ENCODE measurements around the gene OVCH1.
"Not testable (repeated sequence)": the region's sequence is repeated elsewhere in the genome, so short reads cannot be mapped to it uniquely, and the experiment has no call there.

The OVCH1 gene

DNA sequence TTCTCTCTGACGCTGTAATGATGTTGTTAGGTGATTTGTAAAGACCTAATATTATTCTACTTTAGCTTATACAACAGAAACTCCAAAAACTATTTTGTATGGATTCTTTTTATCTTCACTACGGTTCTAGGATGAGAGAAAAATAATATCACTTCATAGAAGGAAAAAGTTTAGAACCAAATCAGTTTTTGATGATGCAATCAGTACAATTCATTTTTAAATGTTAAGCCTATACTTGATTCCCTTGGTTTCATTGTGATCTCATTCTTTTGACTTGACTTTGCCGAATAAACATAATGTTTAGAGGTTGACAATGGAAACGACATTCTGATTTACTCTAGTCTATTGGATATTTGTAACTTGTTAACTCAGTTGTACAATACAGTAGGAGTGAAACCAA is 91.9 kb downstream of the OVCH1 start:
- no peak for DNase-seq (ENCODE audit: low spot score)

DNA sequence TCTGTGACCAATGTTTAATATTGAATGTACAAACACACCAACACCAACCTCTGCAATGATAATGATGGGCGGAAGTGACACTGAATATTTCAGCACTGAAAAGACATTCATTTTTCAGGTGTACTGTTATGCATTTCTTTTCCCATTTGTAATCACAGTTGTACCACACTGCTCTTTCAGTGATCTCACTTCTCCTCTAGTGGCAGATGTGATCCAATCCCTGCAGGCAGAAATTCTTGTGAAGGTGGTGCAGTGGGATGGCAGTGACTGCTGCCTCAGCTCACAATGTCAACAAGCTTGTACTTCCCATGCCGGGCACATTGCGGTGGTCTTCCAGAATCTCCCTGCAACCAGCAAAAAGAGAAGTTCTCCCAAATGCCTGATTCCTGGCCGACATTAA is 93.5 kb downstream of the OVCH1 start:
- DNase-seq (ENCODE audit: low spot score): no peak

DNA sequence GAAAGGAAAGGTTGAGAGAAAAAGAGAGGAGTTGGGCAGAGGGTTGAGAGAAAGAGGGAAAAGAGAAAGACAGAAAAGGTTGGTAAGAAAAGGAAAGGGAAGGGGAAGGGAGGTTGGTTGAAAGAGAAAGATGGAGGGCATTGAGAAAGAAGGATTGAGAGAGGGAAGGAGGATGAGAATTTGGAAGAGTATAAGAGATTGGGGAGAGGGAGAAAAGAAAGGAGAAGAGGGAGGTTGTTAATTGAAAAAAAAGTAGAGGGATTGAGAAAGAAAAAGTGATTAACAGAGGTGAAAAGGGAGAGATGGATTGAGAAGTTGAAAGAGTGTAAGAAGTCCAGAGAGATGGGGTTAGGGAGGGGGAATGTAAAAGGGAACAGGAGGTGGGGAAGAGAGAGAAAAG is 95.0 kb downstream of the OVCH1 start:
- DNase-seq (ENCODE audit: low spot score): no peak

DNA sequence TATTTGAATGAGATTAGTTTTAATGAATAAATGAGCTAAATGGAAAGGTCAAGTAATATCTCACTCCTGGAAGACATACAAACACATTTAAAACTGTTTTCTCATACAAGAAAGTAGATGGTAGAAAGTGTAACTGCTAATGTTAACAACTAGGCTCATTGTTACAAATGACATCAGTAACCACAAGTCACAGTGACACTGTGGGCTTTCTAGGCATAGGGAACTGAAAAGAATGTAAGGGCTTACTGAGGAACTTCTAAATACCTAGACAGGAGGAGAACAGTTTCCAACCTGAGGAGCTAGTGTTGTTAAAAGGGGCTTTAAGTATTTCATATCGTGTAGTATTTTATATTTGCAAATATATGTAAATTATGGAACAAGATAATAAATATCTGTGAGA is 99.0 kb downstream of the OVCH1 start:
- DNase-seq (ENCODE audit: low spot score): no peak

DNA sequence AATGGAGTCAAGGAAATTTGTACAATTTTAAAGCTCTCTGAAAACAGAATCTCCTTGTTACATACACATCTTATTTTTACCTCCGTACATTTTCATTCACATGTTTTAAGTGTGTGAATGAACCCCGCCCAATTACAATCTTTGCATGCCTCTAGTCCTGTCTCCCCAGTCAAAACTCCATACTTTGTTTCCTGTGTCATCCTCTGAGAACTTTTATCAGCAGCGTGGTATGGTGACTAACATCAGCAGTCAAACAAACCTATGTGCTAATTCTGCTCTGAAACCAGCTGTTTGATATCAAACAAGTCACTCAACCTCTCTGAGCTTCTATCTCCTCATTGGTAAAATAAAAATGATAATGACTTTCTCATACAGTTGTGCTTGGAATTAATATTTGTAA is 100.7 kb downstream of the OVCH1 start:
- DNase-seq (ENCODE audit: low spot score): no peak

DNA sequence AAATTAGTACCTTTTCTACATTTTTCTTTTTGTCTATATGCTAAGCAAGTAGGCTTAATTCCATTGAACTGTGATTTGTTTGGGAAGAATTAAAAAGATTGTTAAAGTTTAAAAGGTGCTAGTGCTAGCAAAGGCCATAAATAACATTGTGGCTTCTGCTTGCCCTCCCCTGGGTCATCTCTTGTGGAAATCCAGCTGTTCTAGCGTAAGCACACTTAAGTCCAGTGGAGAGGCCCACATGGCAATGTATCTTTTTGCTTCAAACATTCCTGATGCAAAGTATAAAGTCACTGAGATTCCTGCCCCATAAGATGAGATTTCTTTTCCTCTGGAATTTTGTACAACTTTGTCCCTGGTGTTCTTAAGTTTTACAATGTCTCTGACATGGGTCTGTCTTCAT is 102.1 kb downstream of the OVCH1 start:
- DNase-seq (ENCODE audit: low spot score): no peak

DNA sequence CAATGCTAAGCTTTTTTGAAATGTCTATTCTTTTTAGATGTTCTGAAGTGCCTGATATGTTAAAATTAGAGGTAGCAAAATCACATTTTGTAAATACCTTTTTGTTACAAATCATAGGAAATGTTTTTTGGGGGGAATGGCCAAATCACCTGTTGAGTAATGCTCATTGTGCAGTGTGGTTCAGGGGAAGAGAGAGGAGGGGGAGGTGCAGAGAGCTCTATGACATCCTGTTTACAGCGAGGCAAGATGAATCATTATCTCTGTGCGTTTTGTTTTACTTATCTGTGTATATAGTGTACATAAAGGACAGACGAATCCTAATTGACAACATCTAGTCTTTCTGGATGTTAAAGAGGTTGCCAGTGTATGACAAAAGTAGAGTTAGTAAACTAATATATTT is 107.1 kb downstream of the OVCH1 start:
- not testable (repeated sequence) for DNase-seq (ENCODE audit: low spot score)

DNA sequence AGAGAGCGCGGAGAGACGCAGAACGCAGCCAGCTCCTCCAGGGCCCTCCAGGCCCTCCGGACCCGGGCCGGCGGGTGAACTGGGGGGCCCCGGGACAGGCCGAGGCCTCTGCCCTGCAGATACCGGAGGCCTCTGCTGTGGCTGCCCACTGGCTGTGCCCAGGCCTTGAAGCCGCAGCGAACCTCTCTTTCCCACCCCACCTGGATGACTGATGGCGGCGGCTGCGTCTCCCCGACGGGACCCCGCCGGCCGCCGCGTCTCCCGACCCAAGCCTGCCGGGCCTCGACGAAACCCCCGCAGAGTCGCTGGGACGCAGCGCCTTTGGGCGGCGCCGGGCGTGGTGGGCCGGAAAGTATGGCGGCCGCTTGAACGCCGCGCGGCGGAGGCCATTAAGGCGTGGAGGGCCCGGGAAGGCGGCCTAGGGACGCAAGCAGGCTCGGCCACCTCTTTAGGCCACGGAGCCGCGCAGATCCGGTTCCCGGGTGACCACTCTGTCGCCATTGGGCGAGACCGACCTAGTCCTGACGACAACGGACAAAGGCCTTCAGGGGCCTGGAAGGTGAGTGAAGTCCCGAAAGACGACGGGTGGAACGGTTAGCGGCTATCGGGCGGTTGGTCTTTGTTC is 108.1 kb downstream of the OVCH1 start:
- DNase-seq (ENCODE audit: low spot score): no peak

DNA sequence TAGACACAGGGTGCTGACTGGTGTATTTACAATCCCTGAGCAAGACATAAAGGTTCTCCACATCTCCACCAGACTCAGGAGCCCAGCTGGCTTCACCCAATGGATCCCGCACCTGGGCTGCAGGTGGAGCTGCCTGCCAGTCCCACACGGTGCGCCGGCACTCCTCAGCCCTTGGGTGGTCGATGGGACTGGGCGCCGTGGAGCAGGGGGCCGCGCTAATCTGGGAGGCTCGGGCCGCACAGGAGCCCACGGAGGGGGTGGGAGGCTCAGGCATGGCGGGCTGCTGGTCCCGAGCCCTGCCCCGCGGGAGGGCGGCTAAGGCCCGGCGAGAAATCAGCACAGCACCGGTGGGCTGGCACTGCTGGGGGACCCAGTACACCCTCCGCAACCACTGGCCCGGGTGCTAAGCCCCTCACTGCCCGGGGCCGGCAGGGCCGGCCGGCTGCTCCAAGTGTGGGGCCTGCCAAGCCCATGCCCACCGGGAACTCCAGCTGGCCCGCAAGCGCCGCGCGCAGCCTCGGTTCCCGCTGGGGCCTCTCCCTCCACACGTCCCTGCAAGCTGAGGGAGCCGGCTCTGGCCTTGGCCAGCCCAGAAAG is 111.3 kb downstream of the OVCH1 start:
- not testable (repeated sequence) for DNase-seq (ENCODE audit: low spot score)

DNA sequence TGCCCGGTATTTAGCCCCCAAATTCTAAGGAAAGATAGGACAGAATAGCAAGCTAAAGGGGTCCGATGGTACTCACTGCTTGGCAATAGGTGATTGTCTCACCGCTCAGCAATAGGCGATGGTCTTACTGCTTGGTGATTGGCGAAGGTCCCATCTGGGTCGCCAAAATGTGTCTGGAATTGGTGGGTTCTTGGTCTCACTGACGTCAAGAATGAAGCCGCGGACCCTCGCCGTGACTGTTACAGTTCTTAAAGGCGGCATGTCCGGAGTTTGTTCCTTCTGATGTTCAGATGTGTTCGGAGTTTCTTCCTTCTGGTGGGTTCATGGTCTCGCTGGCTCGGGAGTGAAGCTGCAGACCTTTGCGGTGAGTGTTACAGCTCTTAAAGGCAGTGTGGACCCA is 112.3 kb downstream of the OVCH1 start:
- not testable (repeated sequence) for DNase-seq (ENCODE audit: low spot score)

DNA sequence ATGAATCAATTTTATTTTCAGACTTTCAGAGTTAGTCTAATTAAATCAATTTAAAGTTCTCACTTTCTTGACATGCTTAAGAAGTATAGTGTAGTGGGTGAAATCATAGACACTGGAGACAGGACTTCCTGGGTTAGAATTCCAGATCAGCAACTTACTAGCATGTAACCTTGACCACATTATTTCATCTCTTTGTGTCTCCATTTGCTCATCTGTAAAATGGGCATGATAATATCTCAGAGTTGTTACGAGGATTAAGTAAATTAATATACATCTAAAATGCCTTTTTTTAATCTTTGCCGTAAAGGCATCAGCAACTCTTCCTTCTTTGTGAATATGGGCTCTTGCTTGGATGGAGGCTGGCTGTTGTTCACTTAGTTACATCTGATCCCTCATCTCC is 115.2 kb downstream of the OVCH1 start:
- DNase-seq (ENCODE audit: low spot score): no peak

DNA sequence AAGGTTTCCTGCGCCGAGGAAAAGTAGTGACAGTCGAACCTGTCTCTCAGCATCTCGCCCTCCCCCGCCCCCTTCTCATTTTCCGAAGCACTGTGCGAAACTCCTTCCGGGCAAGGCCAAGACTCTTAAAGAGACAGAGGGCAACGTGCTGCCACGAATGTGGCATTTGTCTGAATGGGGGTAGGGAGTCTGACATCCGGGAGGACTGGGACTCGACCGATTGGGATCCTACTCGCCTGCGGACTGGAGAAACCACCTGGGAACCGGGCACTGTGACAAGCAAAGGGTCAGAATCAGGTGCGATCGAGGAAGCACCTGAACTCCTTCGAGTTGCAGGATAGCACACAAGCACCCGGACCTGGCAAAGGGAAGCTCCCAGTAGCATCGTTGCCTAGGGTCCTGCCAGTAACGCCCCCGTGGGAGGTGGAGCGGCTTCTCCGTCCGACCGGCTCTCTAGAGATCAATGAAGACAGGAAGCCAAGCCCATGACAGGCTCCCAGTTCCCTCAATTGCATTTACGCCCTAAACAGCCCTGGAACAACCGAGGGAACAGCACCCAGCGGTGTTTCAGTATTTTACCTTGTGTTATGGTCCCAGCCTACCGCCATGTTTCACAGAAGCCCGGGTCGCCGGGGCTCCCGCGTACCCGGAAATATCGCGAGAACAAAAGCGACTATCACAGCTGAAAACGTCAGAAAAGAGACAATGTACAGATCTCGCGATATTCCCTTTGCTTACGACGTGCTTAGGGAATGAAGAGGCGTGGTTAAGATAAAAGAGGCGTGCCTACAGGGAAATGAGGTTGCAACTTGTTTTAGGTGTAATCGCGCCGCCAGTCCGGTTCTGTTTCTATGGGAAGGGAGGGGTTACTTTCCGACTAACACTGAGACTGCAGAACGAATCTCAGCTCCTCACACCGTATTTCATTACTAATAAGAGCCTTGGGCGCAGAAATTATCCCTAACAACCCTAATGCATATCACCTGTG is 116.7 kb downstream of the OVCH1 start, which contains the start of gene ERGIC2:
Gene ERGIC2, minus strand, starts transcription at position 637 of the 988 bp plus-strand sequence. CDS start 9,539 bp downstream, outside the sequence.
- peak; percentile 88 for DNase-seq (ENCODE audit: low spot score)

All from germinal center (tissue), 1 donor.